HUES6 (cell line): Measurements from ENCODE around the gene IL24.
"Not testable (repeated sequence)": the region's sequence is repeated elsewhere in the genome, so short reads cannot be mapped to it uniquely, and the experiment has no call there.

Experiments used
- H3K27ac ChIP-seq: 2 replicates; pipeline ENCODE4 v1.7.0; 2013; ENCODE audit warnings: low read depth, mild to moderate bottlenecking, low read length, inconsistent platforms
- H3K27me3 ChIP-seq: 2 replicates; pipeline ENCODE4 v1.6.1; 2013; ENCODE audit warnings: low read length; ENCODE audit not compliant: control insufficient read depth, insufficient read depth
- H3K36me3 ChIP-seq: 2 replicates; pipeline ENCODE4 v1.6.1; 2013; ENCODE audit warnings: low read length; ENCODE audit not compliant: control insufficient read depth, insufficient read depth
- H3K4me1 ChIP-seq: 2 replicates; pipeline ENCODE4 v1.6.1; 2013; ENCODE audit warnings: low read length; ENCODE audit not compliant: control insufficient read depth, insufficient read depth
- H3K4me3 ChIP-seq: 2 replicates; pipeline ENCODE4 v1.5.1; 2013; ENCODE audit warnings: low read depth, low read length
- H3K9ac ChIP-seq: one replicate; pipeline ENCODE4 v1.6.1; 2013; ENCODE audit warnings: mild to moderate bottlenecking, low read length
- H3K9me3 ChIP-seq: 2 replicates; pipeline ENCODE4 v1.6.1; 2013; ENCODE audit warnings: low read depth, low read length; ENCODE audit not compliant: control insufficient read depth, insufficient read depth

IL24 gene, protein sequence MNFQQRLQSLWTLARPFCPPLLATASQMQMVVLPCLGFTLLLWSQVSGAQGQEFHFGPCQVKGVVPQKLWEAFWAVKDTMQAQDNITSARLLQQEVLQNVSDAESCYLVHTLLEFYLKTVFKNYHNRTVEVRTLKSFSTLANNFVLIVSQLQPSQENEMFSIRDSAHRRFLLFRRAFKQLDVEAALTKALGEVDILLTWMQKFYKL

DNA sequence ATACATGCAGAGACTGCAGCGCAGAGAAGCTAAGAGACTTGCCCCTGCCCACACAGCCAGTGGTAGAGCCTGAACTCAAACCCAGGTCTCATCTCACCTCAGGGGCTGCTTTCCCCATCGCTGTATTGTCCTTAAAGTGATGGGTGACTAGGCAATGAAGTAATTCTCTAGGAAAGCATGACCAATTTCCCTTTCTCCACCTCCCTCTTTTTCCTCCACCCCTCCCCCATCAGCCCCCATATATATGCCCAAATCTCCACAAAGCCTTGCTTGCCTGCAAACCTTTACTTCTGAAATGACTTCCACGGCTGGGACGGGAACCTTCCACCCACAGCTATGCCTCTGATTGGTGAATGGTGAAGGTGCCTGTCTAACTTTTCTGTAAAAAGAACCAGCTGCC, at the start of gene IL24:
Gene IL24, plus strand, starts transcription at position 269 of the 400 bp plus-strand sequence. CDS start 390 bp downstream, outside the sequence.
- H3K9ac ChIP-seq: no peak within 1 kb of the TSS
- no peak within 1 kb of the TSS for H3K4me3 ChIP-seq
- H3K4me1 ChIP-seq: peaks cover 9% of the 10 kb centered on the region; the same call in 1 of the 2 replicates
- 0 out of 2 replicates have a peak, but pooled peaks cover 2% of the 10 kb centered on the region for H3K27me3 ChIP-seq
- H3K36me3 ChIP-seq: no peaks in the 10 kb centered on the region
- no peak within 1 kb of the TSS for H3K27ac ChIP-seq
- H3K9me3 ChIP-seq: no peaks in the 10 kb centered on the region

DNA sequence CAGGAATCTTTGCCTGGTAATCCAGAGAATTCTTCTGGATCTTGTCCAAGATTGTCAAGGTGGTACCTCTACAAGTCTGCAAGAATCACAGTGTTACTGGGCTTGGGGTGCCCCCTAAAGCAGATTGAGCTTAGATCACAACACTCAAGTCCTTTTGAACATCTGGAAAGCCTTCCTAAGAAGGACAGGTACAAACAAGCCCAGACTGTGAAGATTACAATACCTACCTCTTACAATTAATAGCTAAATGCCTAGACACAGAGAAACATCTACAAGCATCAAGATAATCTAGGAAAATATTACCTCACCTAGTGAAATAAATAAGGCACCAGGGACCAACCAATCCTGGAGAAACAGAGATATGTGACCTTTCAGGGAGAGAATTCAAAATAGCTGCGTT, 49.3 kb upstream of the IL24 start:
- Histone ChIP-seq H3K9me3 (no peaks in the 10 kb centered on the region; the same call in 1 of the 2 replicates), H3K27ac (no peak overlapping the region), H3K27me3 (no peaks in the 10 kb centered on the region), H3K9ac (no peak overlapping the region), H3K4me1 (no peaks in the 10 kb centered on the region), H3K4me3 (no peak overlapping the region), H3K36me3 (no peaks in the 10 kb centered on the region)

DNA sequence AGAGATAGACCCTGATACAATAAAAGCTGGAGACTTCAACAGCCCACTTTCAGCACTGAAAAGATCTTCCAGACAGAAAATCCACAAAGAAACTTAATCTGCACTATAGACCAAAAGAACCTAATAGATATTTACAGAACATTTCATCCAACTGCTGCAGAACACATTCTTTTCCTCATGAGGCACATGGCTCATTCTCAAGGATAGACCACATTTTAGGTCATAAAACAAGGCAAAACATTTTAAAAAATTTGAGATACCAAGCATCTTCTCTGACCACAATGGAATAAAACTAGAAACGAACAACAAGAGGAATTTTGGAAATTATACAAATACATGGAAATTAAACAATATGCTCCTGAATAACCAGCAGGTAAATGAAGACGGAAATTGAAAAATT, 46.8 kb upstream of the IL24 start:
- no peaks in the 10 kb centered on the region for H3K36me3 ChIP-seq
- H3K27ac ChIP-seq: no peak overlapping the region
- H3K27me3 ChIP-seq: no peaks in the 10 kb centered on the region
- H3K4me1 ChIP-seq: no peaks in the 10 kb centered on the region
- no peak overlapping the region for H3K4me3 ChIP-seq
- H3K9ac ChIP-seq: no peak overlapping the region
- H3K9me3 ChIP-seq: no peaks in the 10 kb centered on the region; the same call in 1 of the 2 replicates

DNA sequence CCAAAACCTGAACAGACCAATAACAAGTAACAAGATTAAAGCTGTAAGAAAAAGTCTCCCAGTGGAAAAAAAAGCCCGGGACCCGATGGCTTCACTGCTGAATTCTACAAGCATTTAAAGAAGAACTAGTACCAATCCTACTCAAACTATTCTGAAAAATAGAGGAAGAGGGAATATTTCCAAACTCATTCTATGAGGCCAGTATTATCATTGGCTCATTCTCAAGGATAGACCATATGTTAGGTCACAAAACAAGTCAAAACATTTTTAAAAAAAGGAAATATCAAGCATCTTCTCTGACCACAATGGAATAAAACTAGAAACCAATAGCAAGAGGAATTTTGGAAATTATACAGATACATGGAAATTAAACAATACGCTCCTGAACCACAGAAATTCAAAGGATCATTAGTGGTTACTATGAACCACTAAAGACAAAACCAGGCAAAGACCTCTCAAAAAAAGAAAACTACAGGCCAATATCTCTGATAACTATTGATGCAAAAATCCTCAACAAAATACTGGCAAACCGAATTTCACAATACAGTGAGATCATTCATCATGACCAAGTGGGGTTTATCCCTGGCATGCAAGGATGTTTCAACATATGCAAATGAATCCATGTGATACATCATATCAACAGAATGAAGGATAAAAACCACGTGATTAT, 45.8 kb upstream of the IL24 start:
- Histone ChIP-seq H3K36me3 (no peaks in the 10 kb centered on the region), H3K27ac (no peak overlapping the region), H3K4me3 (no peak overlapping the region), H3K9me3 (no peaks in the 10 kb centered on the region; the same call in 1 of the 2 replicates), H3K4me1 (no peaks in the 10 kb centered on the region), H3K9ac (no peak overlapping the region), H3K27me3 (no peaks in the 10 kb centered on the region)

DNA sequence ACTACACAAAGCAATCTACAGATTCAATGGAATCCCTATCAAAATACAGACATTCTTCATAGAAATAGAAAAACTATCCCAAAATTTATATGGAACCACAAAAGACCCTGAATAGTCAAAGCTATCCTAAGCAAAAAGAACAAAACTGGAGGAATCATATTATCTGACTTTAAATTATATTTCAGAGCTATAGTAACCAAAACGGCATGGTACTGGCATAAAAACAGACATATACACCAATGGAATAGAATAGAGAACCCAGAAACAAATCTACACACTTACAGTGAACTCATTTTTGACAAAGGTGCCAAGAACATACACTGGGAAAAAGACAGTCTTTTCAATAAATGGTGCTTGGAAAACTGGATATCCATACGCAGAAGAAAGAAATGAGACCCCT, 44.6 kb upstream of the IL24 start:
- H3K4me3 ChIP-seq, H3K27ac ChIP-seq, H3K9ac ChIP-seq, H3K9me3 ChIP-seq, H3K27me3 ChIP-seq, H3K4me1 ChIP-seq, H3K36me3 ChIP-seq: not testable (repeated sequence)

DNA sequence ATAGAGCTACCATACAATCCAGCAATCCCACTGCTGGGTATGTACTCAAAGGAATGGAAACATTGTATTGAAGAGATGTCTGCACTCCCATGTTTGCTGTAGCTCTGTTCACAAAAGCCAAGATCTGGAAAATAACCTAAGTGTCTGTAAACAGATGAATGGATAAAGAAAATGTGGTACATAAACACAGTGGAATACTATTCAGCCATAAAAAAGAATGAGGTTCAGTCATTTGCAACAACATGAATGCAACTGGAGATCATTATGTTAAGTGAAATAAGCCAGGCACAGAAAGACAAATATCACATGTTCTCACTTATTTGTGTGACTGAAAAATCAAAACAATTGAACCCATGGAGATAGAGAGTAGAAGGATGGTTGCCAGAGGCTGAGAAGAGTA, 43.5 kb upstream of the IL24 start:
- not testable (repeated sequence) for H3K27me3 ChIP-seq, H3K4me1 ChIP-seq, H3K9me3 ChIP-seq, H3K4me3 ChIP-seq, H3K36me3 ChIP-seq, H3K9ac ChIP-seq, H3K27ac ChIP-seq

DNA sequence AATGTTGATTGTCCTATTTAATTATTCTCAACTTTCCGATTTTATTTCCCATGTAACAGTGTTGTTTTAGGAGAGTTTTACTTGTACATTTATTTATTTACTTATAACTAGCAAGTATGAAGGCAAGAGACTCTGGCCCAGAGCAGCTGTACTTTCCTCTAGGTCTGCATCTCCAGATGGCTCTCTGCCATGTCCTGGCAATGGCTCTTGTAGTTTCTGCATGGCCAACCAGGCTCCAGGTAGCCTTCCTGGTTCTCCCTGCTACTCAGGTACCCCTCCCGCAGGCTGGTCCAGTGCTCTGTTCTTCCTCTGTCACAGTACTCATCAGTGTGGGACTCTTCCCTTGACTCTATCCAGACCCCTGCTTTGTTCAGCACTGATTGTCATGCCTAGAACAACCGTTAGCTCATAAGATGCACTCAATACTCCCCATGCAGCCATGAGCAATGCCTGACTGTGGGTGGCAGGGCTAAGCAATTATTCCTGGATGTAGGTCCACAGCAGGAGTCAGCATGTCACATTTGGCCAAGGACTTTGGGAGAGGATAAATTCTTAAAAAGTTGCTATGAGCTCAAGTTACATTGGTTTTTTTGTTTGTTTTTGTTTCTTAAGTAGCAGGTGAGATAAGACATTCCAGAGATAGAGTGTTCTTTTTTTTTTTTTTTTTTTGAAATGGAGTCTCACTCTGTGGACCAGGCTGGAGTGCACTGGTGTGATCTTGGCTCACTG, 42.7 kb upstream of the IL24 start:
- Histone ChIP-seq H3K27ac (no peak overlapping the region), H3K36me3 (no peaks in the 10 kb centered on the region), H3K9me3 (no peaks in the 10 kb centered on the region; the same call in 1 of the 2 replicates), H3K27me3 (peaks cover 4% of the 10 kb centered on the region; the same call in 1 of the 2 replicates), H3K4me3 (no peak overlapping the region), H3K4me1 (no peaks in the 10 kb centered on the region), H3K9ac (no peak overlapping the region)

DNA sequence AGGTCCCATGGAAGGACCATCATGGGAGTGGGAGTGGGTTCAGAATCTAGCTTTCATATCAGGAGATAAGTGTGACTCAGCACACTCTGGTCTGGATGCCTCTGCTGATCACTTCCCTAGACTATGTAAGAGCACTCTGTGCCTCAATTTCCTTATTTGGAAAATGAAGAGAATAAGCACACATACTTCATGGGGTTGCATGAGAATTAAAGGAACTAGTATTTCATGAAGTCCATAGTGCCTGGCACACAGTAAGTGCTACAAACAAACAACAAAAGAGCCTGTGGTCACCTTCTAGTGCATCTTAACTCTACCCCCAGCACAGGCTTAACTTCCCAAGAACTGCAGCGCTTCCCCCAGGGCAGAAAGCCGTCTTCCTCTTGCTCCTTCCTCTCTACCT, 41.4 kb upstream of the IL24 start:
- Histone ChIP-seq H3K9me3 (no peaks in the 10 kb centered on the region; the same call in 1 of the 2 replicates), H3K27me3 (peaks cover 5% of the 10 kb centered on the region; the same call in 1 of the 2 replicates), H3K27ac (no peak overlapping the region), H3K4me3 (no peak overlapping the region), H3K36me3 (no peaks in the 10 kb centered on the region), H3K4me1 (no peaks in the 10 kb centered on the region), H3K9ac (no peak overlapping the region)

DNA sequence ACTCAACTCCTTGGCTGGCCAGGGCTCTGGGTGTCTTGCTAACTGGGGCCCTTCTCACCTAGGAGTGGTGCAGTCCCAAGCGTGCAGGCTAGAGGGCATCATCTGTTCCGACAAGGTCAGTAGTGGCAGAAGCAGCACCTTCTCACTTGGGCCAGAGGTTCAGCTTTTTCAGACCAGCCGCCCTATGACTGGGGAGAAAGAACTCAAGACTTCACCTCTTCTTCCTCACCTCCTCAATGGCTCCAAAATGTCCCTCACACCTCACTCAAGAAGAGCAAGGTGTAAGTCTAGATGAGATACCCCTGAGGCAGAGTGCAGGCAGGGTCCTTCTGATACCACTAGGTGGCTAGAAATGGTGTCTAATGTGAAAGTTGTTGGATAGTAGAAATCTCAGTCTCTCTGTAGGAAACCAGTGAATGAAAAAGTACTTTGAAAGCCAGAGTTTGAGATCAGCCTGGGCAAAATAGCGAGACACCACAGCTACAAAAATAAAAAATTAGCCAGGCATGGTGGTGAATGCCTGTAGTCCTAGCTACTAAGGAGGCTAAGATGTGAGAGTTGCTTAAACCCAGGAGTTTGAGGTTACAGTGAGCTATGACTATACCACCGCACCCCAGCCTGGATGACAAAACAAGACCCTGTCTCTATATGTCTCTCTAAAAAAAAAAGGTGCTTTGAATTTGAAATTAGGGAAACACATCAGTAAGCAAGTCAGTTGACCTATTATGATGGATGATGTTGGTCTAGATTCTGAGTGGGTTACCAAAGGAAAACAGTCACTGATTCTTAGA, 40.4 kb upstream of the IL24 start:
- Histone ChIP-seq H3K9me3 (no peaks in the 10 kb centered on the region; the same call in 1 of the 2 replicates), H3K27me3 (peaks cover 5% of the 10 kb centered on the region; the same call in 1 of the 2 replicates), H3K36me3 (no peaks in the 10 kb centered on the region), H3K4me1 (no peaks in the 10 kb centered on the region), H3K9ac (no peak overlapping the region), H3K4me3 (no peak overlapping the region), H3K27ac (no peak overlapping the region)

DNA sequence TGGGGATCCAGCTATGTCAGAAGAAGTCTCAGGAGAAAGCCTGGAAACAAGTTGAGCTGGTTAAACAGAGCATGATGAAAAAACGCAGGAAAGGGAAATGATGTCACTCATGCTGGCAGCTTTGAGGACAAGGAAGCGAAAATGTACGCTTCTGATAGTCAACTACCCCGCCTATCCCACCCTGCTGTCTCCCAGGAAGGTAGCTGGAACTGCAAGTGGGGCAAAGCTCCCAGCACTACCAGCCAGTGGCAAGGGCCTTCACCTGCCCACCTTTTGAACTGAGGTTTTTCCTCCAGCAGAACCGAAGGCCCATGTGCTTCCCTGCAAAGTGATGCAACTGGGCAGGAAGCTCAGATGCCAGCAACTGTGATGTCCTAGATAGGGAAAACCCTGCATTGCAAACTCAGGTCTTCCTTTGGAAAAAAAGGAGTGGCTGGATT, 38.1 kb upstream of the IL24 start:
- no peaks in the 10 kb centered on the region for H3K36me3 ChIP-seq
- H3K27ac ChIP-seq: no peak overlapping the region
- H3K9ac ChIP-seq: no peak overlapping the region
- H3K4me3 ChIP-seq: no peak overlapping the region
- no peaks in the 10 kb centered on the region for H3K9me3 ChIP-seq
- peaks cover 5% of the 10 kb centered on the region; the same call in 1 of the 2 replicates for H3K27me3 ChIP-seq
- no peaks in the 10 kb centered on the region for H3K4me1 ChIP-seq
